ENCODE measurements around the gene ZMIZ2. TPM values are rescaled to one million over a fixed set of nuclear protein-coding genes. Genes with fewer than 3 reads are reported as not detected.

The ZMIZ2 gene
- 16.0 and 21.3 TPM in 2 replicates for total RNA-seq

GRCh38 chr7:44748045-44748947 lies at the start of gene ZMIZ2:
Gene ZMIZ2, plus strand, starts transcription at chr7:44748847. Its CDS starts 7,403 bp downstream, at chr7:44756250.

GRCh38 chr7:44796504-44797328 lies 48.1 kb downstream of the ZMIZ2 start, which contains the start of gene PPIA:
Gene PPIA, plus strand, starts transcription at chr7:44796681. Its CDS starts 44 bp downstream, at chr7:44796725.

Other genes starting within 250 kb of the ZMIZ2 start
- not detected in 2 replicates for gene NPC1L1, start 207.5 kb upstream of the ZMIZ2 start, total RNA-seq
- 60.2 and 64.1 TPM in 2 replicates for gene DDX56, start 174.9 kb upstream of the ZMIZ2 start, total RNA-seq
- gene TMED4, start 166.6 kb upstream of the ZMIZ2 start, total RNA-seq: 70.0 and 94.7 TPM in 2 replicates
- 99.9 and 105 TPM in 2 replicates for gene OGDH, start 142.2 kb upstream of the ZMIZ2 start, total RNA-seq
- gene PPIA, start 47.8 kb downstream of the ZMIZ2 start, total RNA-seq: 3,457 and 3,797 TPM in 2 replicates
- gene H2AZ2, start 99.2 kb downstream of the ZMIZ2 start, total RNA-seq: 260 TPM in 2 replicates
- 4.5 and 6.4 TPM in 2 replicates for gene PURB, start 136.7 kb downstream of the ZMIZ2 start, total RNA-seq
- under 0.01 TPM in 1 of 2 replicates, not detected in the other for gene MYO1G, start 230.2 kb downstream of the ZMIZ2 start, total RNA-seq